ENCODE data around the gene XYLT1. TPM values are rescaled to one million over a fixed set of nuclear protein-coding genes. Genes with fewer than 3 reads are reported as not detected.

Gene XYLT1
- total RNA-seq, 1 experiment from 2014 or later: under 0.01 TPM

DNA sequence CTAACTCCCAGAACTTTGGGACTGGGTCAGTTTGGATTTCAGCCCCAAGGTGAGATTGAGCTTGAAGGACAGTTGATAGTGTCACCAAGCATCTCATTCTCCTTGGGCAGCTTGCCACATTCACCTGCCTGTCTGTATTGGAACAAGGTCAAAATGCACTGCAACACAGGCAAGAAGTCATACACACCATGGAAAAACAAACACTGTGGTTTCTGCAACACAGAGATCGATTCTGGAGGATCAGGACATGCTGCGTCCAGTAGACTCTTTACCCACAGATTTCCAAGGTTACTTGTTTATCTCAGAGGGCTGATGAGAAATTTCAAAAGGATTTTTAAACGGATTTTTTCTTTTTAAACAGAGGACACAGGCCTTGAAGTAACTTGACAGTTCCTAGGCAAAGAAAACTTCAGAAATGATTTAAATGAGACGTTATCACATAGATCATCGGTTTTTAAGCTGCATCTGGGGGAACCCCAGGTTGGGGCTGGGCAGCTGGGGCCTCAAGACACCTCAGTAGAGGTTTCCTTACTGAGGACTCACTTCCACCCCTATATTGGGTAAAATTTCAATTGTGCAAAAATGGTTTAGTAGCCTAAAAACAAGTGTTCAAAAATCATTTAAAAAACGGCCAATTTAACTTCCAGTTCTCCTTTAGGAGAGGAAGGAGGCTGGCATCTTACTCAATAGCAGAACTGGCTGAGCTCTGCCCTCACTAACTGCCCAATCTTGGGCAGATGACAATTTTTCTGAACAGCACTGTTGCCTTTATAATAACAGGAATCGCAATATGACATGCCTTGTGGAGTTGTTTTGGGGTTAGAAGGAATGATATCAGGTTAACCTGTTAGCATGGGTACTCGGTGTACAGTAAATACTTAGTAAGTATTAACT lies 299.3 kb downstream of the XYLT1 start:
- Histone ChIP-seq H3K27ac (no peak overlapping the region), H3K4me1 (no peaks in the 10 kb centered on the region), H3K9me3 (replicated peaks) (no peaks in the 10 kb centered on the region), H3K4me3 (no peak overlapping the region), H3K36me3 (no peaks in the 10 kb centered on the region), H3K27me3 (no peaks in the 10 kb centered on the region)
- no peak for DNase-seq

DNA sequence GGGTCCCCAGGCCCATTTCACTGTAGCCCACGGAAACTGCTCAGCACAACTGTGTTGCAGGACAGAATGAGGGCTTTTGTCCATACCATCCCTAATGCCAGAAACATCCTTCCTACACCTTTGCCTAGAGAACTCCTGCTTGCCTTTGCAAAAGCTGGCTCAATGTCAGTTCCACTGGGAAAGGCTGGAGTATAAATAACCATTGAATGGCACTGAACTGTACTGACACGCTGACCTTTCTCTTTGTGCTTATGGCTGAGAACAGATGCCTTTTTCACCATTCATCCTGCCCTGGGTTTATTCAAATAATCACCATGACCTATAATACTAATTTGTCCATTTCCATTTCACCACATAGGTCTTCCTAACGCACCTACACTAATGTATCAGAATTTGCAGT lies 300.3 kb downstream of the XYLT1 start:
- Histone ChIP-seq H3K27ac (no peak overlapping the region), H3K27me3 (no peaks in the 10 kb centered on the region), H3K4me3 (no peak overlapping the region), H3K36me3 (no peaks in the 10 kb centered on the region), H3K4me1 (no peaks in the 10 kb centered on the region), H3K9me3 (replicated peaks) (no peaks in the 10 kb centered on the region)
- DNase-seq: no peak

DNA sequence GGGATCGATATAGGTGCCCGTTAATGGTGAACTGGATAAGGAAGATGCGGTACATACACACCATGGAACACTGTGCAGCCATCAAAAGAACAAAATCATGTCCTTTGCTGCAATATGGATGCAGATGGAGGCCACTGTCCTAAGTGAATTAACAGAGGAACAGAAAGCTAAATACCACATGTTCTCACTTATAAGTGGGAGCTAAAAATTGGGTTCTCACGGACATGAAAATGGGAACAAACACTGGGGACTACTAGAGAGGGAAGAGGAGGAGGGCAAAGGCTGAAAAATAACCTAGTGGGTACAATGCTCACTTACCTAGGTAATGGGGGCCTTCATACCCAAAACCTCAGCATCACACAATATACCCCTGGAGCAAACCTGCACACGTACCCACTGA lies 302.6 kb downstream of the XYLT1 start:
- Histone ChIP-seq H3K36me3 (no peaks in the 10 kb centered on the region), H3K27me3 (no peaks in the 10 kb centered on the region), H3K4me3 (no peak overlapping the region), H3K9me3 (replicated peaks) (no peaks in the 10 kb centered on the region), H3K4me1 (no peaks in the 10 kb centered on the region), H3K27ac (no peak overlapping the region)
- DNase-seq: no peak

DNA sequence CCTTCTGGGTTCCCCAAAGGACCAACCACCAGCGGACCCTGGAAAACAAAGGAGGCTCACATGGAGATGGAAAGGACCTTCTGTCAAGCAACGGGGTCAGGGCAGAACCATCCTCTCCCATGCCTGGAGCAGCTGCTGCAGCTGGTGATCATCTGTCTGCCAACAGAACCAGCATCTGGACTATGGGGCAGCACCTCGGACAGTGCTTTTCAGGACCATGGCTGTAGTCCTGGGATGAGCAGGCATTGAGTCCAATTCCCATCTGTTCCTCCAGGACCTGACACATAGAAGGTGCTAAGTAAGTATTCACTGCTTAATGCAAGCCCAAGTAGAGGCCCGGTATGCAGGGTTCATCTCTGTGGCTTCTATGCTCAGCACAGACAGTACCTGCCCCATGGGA lies 304.7 kb downstream of the XYLT1 start:
- no peaks in the 10 kb centered on the region for H3K27me3 ChIP-seq
- no peaks in the 10 kb centered on the region for H3K9me3 ChIP-seq (replicated peaks)
- no peak for DNase-seq
- H3K36me3 ChIP-seq: no peaks in the 10 kb centered on the region
- no peak overlapping the region for H3K4me3 ChIP-seq
- no peak overlapping the region for H3K27ac ChIP-seq
- no peaks in the 10 kb centered on the region for H3K4me1 ChIP-seq

DNA sequence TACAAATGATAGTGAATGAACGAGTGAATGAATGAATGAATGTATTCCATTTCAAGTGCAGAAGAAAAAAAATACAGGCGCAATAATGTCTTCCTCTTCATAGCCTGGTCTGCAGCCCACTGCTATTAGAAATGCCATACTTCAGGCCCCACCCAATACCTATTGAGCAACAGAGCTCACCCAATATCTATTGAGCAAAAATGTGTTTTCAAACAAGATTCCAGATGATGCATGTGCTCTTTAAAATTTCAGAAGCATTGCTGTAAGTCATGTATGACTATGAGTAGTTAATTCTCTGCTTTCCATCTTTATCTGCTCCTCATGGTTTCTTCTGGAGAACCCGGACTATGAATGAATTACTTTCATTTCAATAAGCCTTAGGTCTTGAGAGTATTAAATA lies 308.2 kb downstream of the XYLT1 start:
- DNase-seq: no peak

DNA sequence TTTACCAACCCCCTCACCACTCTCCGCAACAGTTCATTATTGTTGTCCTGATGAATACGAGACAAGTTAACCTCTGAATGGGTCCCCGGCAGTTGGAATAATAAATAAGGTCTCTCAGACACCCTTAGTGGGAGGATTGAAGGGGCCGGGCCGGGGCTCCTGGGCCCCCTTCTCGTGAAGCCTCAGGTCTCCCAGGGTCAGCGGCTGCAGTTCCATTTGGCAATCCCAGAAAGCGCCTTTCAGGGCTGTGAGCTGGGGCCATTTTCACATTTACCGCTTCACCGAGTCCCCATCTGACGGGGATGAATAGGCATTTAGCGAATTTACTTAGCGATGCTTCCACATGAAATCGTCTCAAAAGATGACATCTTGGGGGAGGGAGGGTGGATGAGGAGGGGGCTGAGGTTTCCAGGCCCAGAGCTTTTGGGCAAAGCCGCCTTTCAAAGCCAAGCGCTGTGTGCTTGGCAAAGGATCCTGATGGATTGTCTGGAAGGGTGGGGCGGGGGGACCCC lies 309.8 kb downstream of the XYLT1 start:
- H3K9me3 ChIP-seq (replicated peaks): no peaks in the 10 kb centered on the region
- no peak overlapping the region for H3K4me3 ChIP-seq
- H3K36me3 ChIP-seq: no peaks in the 10 kb centered on the region
- H3K4me1 ChIP-seq: no peaks in the 10 kb centered on the region
- no peak overlapping the region for H3K27ac ChIP-seq
- no peaks in the 10 kb centered on the region for H3K27me3 ChIP-seq
- no peak for DNase-seq

More for the DNA sequence above, 308.2 kb downstream of the XYLT1 start:
- no peaks in the 10 kb centered on the region for H3K36me3 ChIP-seq
- no peaks in the 10 kb centered on the region for H3K9me3 ChIP-seq (replicated peaks)
- H3K27ac ChIP-seq: no peak overlapping the region
- H3K4me3 ChIP-seq: no peak overlapping the region
- no peaks in the 10 kb centered on the region for H3K27me3 ChIP-seq
- H3K4me1 ChIP-seq: no peaks in the 10 kb centered on the region

DNA sequence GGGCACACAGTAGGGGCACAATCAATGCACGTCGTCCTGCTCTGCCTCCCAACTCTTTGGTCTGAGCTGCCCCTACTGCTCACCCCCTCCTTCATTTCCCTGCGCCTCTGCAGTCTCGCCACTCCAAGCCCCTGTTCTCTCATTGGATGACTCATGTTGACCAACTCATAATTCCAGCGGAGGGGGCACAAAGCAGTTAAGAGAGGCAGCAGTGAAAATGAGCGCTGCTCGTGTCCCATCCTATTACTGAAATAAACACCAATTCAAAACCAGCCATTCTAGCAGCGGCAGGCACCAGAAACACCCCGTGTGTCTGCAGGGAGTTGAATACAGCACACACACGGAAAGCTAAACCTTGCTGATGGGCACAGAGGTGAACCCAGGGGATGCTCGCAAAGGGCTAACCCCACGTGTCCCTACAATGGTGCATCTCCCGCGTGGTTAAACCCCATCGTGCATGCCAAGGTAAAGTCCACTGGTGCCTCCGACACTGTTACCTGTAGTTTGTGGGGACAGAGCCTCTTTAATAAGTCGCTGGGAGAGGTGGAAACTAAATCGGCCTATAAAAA lies 310.4 kb downstream of the XYLT1 start:
- H3K36me3 ChIP-seq: no peaks in the 10 kb centered on the region
- DNase-seq: no peak
- H3K4me1 ChIP-seq: no peaks in the 10 kb centered on the region
- no peaks in the 10 kb centered on the region for H3K9me3 ChIP-seq (replicated peaks)
- no peak overlapping the region for H3K27ac ChIP-seq
- no peaks in the 10 kb centered on the region for H3K27me3 ChIP-seq
- no peak overlapping the region for H3K4me3 ChIP-seq

DNA sequence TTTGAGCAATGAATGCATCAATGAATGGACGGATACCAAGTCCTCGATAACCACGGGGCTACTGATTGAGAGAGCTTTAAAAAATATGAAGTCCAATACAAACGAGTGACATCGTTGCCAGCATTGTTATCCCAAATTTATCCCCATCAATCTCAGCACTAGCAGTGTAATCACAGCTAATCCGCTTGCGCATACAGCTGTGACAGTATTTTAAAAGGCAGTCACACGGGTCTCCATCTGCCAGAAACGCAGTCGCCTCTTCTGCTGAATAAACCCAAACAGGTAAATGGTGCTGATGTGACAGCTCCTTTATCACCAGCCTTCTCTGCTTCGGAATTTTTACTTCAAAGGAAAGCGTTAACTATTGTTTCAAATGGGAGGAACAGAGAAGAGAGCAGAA lies 311.1 kb downstream of the XYLT1 start:
- no peak overlapping the region for H3K27ac ChIP-seq
- H3K36me3 ChIP-seq: no peaks in the 10 kb centered on the region
- no peak overlapping the region for H3K4me3 ChIP-seq
- DNase-seq: no peak
- no peaks in the 10 kb centered on the region for H3K4me1 ChIP-seq
- no peaks in the 10 kb centered on the region for H3K9me3 ChIP-seq (replicated peaks)
- H3K27me3 ChIP-seq: no peaks in the 10 kb centered on the region

DNA sequence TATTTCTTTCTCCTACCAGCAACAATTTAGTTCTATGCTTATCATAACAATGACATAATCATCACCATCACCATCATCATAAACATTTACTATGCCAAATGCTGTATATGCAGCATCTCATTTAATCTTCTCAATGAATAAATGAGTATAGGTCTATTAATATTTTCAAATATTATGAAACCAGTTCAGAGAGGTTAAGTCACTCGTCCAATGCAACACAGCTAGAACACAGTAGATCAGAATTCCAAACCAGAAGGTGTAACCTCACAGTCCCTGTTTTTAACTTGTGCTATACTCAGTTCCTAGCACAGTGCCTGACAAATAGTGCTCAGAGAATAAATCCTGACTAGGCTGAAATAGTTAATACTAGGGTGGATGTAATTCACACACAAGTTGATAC lies 314.8 kb downstream of the XYLT1 start:
- H3K36me3 ChIP-seq: no peaks in the 10 kb centered on the region

DNA sequence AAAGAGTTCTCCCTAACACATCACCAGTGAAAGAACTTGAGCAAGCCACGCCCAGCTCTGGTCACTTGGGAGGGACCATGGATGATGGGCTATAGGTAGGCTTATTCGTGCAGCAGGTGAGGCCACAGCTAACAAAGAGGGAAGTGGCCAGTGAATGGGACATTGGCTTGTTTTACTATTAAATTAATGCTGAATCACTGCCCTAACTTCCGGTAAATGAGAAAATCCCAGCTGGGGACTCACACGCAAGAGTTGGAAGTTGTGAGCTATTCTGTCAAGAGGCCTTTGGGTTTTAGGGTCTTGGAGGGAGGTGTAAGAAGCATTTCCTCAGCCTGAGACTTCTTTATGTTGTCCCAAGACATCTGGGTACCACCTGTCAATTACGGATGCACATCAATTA lies 315.3 kb downstream of the XYLT1 start:
- H3K27ac ChIP-seq: no peak overlapping the region
- H3K9me3 ChIP-seq (replicated peaks): no peaks in the 10 kb centered on the region
- no peak overlapping the region for H3K4me3 ChIP-seq
- DNase-seq: no peak
- no peaks in the 10 kb centered on the region for H3K27me3 ChIP-seq
- H3K4me1 ChIP-seq: no peaks in the 10 kb centered on the region
- H3K36me3 ChIP-seq: no peaks in the 10 kb centered on the region

More for the DNA sequence above, 314.8 kb downstream of the XYLT1 start:
- no peaks in the 10 kb centered on the region for H3K9me3 ChIP-seq (replicated peaks)
- H3K4me3 ChIP-seq: no peak overlapping the region
- DNase-seq: no peak
- H3K4me1 ChIP-seq: no peaks in the 10 kb centered on the region
- H3K27me3 ChIP-seq: no peaks in the 10 kb centered on the region
- H3K27ac ChIP-seq: no peak overlapping the region

DNA sequence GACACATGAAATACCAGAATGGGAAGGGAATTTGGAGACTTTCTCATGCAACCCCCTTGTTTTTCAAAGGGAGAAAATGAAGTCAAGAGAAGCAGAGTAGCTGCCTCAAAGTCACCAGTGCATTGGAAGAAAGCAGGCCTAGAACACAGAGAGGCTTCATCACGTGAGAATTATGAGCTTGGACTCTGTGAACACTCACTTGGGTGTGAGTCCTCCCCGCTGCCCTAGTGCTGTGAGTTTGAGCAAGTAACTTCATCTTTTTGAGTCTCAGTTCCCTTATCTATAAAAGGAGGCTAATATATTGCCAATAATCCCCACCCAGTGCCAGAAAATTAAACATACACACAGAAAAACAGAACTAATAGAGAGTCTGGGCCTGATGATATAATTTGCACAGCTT lies 315.8 kb downstream of the XYLT1 start:
- no peaks in the 10 kb centered on the region for H3K27me3 ChIP-seq
- no peaks in the 10 kb centered on the region for H3K4me1 ChIP-seq
- no peak overlapping the region for H3K4me3 ChIP-seq
- no peaks in the 10 kb centered on the region for H3K9me3 ChIP-seq (replicated peaks)
- no peak overlapping the region for H3K27ac ChIP-seq
- DNase-seq: no peak
- no peaks in the 10 kb centered on the region for H3K36me3 ChIP-seq

DNA sequence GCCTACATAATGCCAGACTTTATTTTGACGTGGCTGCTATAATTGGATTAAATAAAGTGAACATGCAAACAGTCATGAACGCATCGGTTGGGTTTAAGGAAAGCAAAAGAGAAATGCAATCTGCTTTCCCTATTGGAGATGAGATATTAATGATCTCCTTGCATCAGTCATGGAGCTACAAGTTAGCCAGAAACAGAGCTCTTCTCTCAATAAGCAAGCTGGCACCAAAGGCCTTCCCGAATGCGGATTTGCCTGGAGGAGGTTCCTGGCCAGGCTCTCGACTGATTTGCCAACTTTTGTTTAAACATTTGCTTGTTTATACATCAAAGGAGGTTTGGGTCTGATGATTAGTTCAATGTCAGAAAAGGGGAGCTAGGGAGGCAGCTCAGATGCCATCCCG lies 318.4 kb downstream of the XYLT1 start:
- H3K27ac ChIP-seq: no peak overlapping the region
- H3K4me1 ChIP-seq: no peaks in the 10 kb centered on the region
- no peaks in the 10 kb centered on the region for H3K9me3 ChIP-seq (replicated peaks)
- no peaks in the 10 kb centered on the region for H3K36me3 ChIP-seq
- no peak for DNase-seq
- H3K27me3 ChIP-seq: no peaks in the 10 kb centered on the region
- no peak overlapping the region for H3K4me3 ChIP-seq

DNA sequence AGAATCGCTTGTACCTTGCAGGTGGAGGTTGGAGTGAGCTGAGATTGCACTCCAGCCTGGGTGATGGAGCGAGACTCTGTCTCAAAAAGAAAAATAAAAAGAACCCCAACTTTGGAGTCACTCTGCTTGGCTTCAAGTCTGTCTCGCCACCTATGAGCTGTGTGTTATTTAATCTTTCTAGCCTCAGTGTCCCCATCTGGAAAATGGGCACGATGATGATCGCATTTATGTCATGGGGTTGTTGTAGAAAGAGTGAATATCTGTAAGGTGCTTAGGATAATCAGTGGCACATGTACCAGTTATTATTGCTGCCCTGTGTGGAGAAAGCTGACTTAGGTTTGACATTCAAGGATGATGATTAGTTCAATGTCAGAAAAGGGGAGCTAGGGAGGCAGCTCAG lies 319.4 kb downstream of the XYLT1 start:
- no peaks in the 10 kb centered on the region for H3K36me3 ChIP-seq
- H3K27me3 ChIP-seq: no peaks in the 10 kb centered on the region
- H3K4me3 ChIP-seq: no peak overlapping the region
- H3K4me1 ChIP-seq: no peaks in the 10 kb centered on the region
- H3K27ac ChIP-seq: no peak overlapping the region
- no peaks in the 10 kb centered on the region for H3K9me3 ChIP-seq (replicated peaks)
- no peak for DNase-seq

DNA sequence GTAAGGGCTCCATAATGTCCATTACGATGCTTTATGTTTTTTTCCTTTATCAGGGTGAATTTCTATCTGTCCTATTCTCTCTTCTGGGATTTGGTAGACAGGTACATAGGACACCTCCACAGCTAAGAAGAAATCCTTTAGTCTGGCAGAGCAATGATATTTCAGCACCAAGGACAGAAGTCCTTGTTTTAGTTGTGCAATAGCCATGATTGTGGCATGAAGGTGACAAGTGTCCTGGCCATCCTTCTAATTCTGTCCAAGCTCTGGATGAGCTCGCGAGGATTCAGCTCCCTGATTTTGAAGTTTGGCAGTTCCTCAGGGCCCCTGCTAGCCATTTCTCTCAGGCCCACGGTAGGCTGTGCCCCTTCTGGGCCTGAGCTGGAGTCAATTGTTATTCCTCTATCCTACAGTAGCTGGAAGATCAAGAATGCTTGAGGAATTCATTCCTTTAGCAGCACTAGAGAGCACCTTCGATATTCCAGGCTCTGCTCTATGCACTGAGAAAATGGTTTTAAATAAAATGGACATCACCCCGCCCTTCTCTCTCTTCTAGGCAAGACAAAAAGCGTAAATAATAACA lies 320.8 kb downstream of the XYLT1 start:
- Histone ChIP-seq H3K4me1 (no peaks in the 10 kb centered on the region), H3K27ac (no peak overlapping the region), H3K27me3 (no peaks in the 10 kb centered on the region), H3K9me3 (replicated peaks) (no peaks in the 10 kb centered on the region), H3K4me3 (no peak overlapping the region), H3K36me3 (no peaks in the 10 kb centered on the region)
- DNase-seq: peak in 1 of 2 experiments; percentile 30

DNA sequence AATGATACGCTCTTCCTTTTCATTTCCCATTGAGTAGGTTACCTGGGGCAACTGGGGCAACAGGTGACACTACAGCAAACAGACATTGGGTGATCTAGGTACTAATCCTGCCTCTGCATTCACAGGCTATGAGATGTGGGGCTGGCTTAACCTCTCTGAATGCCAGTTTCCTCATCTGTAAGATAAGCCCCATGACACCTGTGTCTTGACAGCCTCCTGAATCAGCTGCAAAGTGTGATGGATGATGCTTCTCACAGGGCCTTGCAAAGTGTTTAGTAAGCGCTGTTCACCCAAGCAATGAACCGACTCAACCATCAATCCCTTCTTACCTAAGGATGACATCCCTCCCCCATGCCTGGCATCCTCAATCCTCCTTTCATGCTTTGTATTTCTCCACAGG lies 322.8 kb downstream of the XYLT1 start:
- Histone ChIP-seq H3K9me3 (replicated peaks) (no peaks in the 10 kb centered on the region), H3K4me3 (no peak overlapping the region), H3K27ac (no peak overlapping the region), H3K27me3 (no peaks in the 10 kb centered on the region), H3K36me3 (no peaks in the 10 kb centered on the region), H3K4me1 (no peaks in the 10 kb centered on the region)
- no peak for DNase-seq
